ENCODE results near the gene ASZ1.
"Not testable (repeated sequence)": the region's sequence is repeated elsewhere in the genome, so short reads cannot be mapped to it uniquely, and the experiment has no call there.

The ASZ1 gene, protein sequence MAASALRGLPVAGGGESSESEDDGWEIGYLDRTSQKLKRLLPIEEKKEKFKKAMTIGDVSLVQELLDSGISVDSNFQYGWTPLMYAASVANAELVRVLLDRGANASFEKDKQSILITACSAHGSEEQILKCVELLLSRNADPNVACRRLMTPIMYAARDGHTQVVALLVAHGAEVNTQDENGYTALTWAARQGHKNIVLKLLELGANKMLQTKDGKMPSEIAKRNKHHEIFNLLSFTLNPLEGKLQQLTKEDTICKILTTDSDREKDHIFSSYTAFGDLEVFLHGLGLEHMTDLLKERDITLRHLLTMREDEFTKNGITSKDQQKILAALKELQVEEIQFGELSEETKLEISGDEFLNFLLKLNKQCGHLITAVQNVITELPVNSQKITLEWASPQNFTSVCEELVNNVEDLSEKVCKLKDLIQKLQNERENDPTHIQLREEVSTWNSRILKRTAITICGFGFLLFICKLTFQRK

DNA sequence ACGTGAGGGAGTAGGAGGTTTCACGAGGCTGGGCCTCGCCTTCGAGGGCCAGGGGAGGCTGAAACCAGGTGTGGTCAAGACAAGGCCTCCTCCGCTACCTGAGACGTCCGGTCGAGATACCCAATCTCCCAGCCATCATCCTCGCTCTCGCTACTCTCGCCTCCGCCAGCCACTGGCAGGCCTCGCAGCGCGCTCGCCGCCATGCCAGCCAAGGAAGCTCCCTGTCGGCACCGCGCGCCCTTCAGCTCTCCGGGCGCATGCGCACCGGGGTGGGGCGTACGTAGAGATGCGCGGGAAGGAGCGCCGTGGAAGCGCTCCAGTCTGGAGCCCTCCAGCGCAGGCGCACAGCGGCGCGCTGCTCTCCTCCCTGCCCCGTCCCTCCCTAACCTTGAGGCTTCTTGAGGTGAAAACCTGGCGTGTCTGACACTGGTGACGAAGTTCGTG, at the start of gene ASZ1:
Gene ASZ1, minus strand, starts transcription at position 236 of the 444 bp plus-strand sequence. Its CDS starts 33 bp downstream, at position 203.
- TF ChIP-seq, protein P1, sequence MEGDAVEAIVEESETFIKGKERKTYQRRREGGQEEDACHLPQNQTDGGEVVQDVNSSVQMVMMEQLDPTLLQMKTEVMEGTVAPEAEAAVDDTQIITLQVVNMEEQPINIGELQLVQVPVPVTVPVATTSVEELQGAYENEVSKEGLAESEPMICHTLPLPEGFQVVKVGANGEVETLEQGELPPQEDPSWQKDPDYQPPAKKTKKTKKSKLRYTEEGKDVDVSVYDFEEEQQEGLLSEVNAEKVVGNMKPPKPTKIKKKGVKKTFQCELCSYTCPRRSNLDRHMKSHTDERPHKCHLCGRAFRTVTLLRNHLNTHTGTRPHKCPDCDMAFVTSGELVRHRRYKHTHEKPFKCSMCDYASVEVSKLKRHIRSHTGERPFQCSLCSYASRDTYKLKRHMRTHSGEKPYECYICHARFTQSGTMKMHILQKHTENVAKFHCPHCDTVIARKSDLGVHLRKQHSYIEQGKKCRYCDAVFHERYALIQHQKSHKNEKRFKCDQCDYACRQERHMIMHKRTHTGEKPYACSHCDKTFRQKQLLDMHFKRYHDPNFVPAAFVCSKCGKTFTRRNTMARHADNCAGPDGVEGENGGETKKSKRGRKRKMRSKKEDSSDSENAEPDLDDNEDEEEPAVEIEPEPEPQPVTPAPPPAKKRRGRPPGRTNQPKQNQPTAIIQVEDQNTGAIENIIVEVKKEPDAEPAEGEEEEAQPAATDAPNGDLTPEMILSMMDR (conservative IDR thresholded peaks at IDR 0.05) = no peak
- no peak within 1 kb of the TSS for H3K27ac ChIP-seq

DNA sequence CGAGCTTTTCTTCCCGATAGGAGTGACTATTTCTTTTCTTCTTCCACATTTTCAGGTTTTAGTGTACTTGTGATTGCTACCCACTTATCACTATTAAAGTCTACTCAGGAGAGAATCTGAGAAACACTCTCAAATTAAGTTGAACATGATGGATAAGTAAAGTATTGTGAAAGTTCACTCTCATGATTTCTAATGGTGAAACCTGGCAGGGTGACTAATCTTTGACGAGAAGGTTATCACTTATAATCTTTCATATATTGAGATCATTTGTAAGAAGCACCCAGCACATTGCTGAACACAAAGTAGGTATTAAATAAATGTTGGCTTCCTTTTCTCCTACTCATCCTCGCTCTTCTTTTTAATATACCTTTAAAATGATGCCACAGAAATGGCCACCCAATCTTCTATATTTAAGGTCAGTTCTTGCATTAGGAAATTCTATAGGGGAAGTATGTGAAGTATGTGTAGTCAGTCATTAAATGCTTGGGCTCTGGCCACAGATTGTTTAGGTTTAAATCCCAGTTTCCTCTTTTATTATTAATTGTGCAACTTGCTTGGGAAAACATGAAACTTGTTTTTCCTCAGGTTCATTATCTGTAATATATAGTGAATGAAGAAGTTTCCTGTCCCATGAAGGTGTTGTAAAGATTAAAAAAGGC, 49.4 kb upstream of the ASZ1 start:
- TF ChIP-seq, protein P1 (conservative IDR thresholded peaks at IDR 0.05) = no peak
- no peak overlapping the region for H3K27ac ChIP-seq

DNA sequence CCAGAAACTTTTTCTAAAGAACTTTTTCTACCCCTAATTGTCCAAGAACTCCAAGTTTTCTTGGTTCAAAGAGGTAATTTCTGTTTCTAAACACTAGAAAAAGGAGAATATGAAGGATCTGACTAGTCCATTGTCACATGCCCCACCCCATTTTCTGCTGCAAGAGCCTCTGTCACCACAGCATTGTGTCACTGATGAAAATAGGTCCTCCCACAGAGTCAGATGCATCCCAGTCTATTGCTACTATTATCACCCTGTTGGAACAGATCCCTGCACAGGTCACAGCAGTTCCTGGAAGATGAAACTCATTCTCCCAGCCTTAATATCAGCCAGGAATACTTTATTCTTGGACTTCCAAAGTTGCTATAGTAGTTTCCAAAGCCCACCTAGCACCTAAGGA, 45.0 kb upstream of the ASZ1 start:
- H3K27ac ChIP-seq = peak overlapping the region; percentile 11; the same call in 1 of the 2 replicates
- TF ChIP-seq, protein P1 (conservative IDR thresholded peaks at IDR 0.05) = no peak

DNA sequence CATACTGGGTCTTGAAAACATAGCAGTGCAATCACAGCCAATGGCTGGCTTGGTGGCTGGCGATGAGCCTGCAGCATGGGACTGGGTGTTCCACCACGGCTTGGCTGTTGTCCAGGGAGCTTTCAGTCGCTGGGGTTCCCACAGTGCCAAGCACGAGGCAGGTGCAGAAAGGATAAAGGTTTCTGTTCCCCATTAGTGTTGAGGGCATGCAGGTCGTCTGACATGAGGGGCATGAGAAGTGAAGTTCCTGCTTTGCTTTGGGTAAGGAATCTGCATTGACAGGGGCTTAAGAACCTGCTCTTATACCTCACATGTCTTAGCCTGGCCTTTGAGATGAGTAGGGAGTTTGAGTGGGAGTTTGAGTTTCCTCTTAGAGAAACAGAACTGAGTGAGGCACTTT, 43.5 kb upstream of the ASZ1 start:
- TF ChIP-seq, protein P1 (conservative IDR thresholded peaks at IDR 0.05) = no peak
- H3K27ac ChIP-seq = no peak overlapping the region

DNA sequence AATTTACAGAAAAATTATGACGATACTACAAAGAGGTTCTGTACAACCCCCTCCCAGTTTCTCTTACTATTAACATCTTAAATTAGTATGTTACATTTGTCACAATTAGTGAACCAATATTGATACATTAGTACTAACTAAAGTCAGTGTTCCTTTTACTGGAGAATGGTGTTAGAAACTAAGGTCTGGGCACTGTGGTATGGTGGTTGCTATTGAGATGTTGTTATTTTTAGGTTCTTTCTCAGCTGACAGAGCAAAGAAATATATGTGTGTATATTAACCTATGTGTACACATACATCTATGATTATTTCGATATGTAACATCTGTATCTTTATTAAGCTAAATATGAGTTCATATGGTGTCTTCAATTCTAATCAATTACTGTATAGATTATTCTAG, 40.9 kb upstream of the ASZ1 start:
- TF ChIP-seq, protein P1 (conservative IDR thresholded peaks at IDR 0.05) = no peak
- no peak overlapping the region for H3K27ac ChIP-seq

DNA sequence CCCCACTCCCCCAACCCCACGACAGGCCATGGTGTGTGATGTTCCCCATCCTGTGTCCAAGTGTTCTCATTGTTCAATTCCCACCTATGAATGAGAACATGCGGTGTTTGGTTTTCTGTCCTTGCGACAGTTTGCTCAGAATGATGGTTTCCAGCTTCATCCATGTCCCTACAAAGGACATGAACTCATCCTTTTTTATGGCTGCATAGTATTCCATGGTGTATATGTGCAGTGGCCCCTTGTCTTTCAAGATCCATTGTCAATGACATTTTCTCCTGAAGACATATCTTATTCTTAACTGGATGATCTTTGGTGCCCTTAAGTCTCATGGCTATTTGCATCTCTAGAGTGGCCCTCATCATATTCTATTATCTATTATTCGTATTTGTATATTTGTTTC, 33.5 kb upstream of the ASZ1 start:
- not testable (repeated sequence) for H3K27ac ChIP-seq

DNA sequence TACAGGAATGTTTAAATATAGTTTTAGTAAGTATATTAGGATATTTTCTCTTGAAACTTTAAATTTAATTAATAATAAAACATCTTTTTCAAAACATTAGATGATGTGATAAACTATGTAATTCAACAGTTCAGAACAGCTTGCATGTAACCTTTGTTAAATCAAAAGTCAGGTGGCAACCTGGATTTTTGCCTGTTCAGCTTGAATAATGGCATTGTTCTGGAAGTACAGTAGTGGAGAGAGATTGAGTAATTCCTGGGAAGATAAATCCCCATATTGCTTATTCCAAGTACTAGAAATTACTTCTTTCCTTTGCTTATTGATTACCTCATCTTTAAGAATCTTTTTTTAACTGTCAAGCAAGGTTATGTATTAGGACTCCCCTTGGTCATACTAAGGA, 32.4 kb upstream of the ASZ1 start:
- peak overlapping the region; percentile 3; the same call in 1 of the 2 replicates for H3K27ac ChIP-seq
- TF ChIP-seq, protein P1 (conservative IDR thresholded peaks at IDR 0.05) = no peak
